HepG2 (cell line): ENCODE measurements around the gene CIART. TPM values are rescaled to one million over a fixed set of nuclear protein-coding genes. Genes with fewer than 3 reads are reported as not detected.

Source experiments
- ATF1 ChIP-seq: IDR thresholded peaks from 2 replicates; pipeline ENCODE4 v1.6.1; 2016; ENCODE audit warnings: mild to moderate bottlenecking, control low read depth
- ELF1 ChIP-seq: sonication (generic); formaldehyde crosslinking; IDR thresholded peaks from 2 replicates; pipeline ENCODE4 v1.4.0; 2020; ENCODE audit warnings: missing genetic modification reagents
- FLYWCH1 ChIP-seq: sonication (generic); formaldehyde crosslinking; IDR thresholded peaks from 2 replicates; pipeline ENCODE4 v1.8.1; 2023; ENCODE audit warnings: mild to moderate bottlenecking, missing genetic modification reagents
- NFAT5 ChIP-seq: sonication (generic); formaldehyde crosslinking; IDR thresholded peaks from 2 replicates; pipeline ENCODE4 v1.4.0; 2020; ENCODE audit warnings: missing genetic modification reagents
- PAX8 ChIP-seq: sonication (generic); formaldehyde crosslinking; IDR thresholded peaks from 2 replicates; pipeline ENCODE4 v1.8.0; 2022; ENCODE audit warnings: mild to moderate bottlenecking, missing genetic modification reagents, borderline replicate concordance
- STAT6 ChIP-seq: sonication (generic); formaldehyde crosslinking; IDR thresholded peaks from 2 replicates; pipeline ENCODE4 v1.4.0; 2020; ENCODE audit warnings: missing genetic modification reagents, mild to moderate bottlenecking, borderline replicate concordance
- ZFP62 ChIP-seq: sonication (generic); formaldehyde crosslinking; IDR thresholded peaks from 2 replicates; pipeline ENCODE4 v1.4.0; 2020; ENCODE audit warnings: missing genetic modification reagents
- ZKSCAN5 ChIP-seq: sonication (generic); formaldehyde crosslinking; IDR thresholded peaks from 2 replicates; pipeline ENCODE4 v1.5.1; 2020; ENCODE audit warnings: mild to moderate bottlenecking, missing genetic modification reagents
- ZNF292 ChIP-seq: sonication (generic); formaldehyde crosslinking; IDR thresholded peaks from 2 replicates; pipeline ENCODE4 v1.8.1; 2022; ENCODE audit warnings: mild to moderate bottlenecking, low read depth, missing genetic modification reagents, borderline replicate concordance
- ZNF296 ChIP-seq: sonication (generic); formaldehyde crosslinking; conservative IDR thresholded peaks from 2 replicates; pipeline ENCODE4 v1.5.0; 2020; ENCODE audit warnings: mild to moderate bottlenecking, missing genetic modification reagents
- ZNF329 ChIP-seq: sonication (generic); formaldehyde crosslinking; IDR thresholded peaks from 2 replicates; pipeline ENCODE4 v1.9.0; 2021; ENCODE audit warnings: low read depth, mild to moderate bottlenecking, missing genetic modification reagents
- ZSCAN12 ChIP-seq: sonication (generic); formaldehyde crosslinking; IDR thresholded peaks from 2 replicates; pipeline ENCODE4 v1.9.0; 2021; ENCODE audit warnings: mild to moderate bottlenecking, missing genetic modification reagents
- ZSCAN30 ChIP-seq: sonication (generic); formaldehyde crosslinking; IDR thresholded peaks from 2 replicates; pipeline ENCODE4 v1.5.0; 2020; ENCODE audit warnings: mild to moderate bottlenecking, missing genetic modification reagents
- ZSCAN5A ChIP-seq: sonication (generic); formaldehyde crosslinking; IDR thresholded peaks from 2 replicates; pipeline ENCODE4 v1.8.0; 2022; ENCODE audit warnings: mild to moderate bottlenecking, missing genetic modification reagents, borderline replicate concordance
- ZXDC ChIP-seq: sonication (generic); formaldehyde crosslinking; IDR thresholded peaks from 2 replicates; pipeline ENCODE4 v1.5.0; 2020; ENCODE audit warnings: mild to moderate bottlenecking, missing genetic modification reagents
- polyA plus RNA-seq, 8 experiments: library from polyadenylated mRNA; depleted of rRNA in 3 of 8; stranded (reverse) in 7 of 8; unstranded in 1 of 8; fragments of >200 nt; fragmentation: Illumina TruSeq in 4 of 8; extraction: Trizol in 4 of 8; gene quantifications; 2 replicates each; pipeline versions ENCODE4 v1.2.1 to v1.2.3, GENCODE V29; 2011 to 2016; ENCODE audit warnings: low read depth in 4 of 8, missing spikeins in 1 of 8, mixed read lengths in 1 of 8; ENCODE audit not compliant: insufficient read depth in 1 of 8
- total RNA-seq, 5 experiments: library from RNA; depleted of rRNA; stranded (reverse); fragments of >200 nt; fragmentation: Illumina TruSeq; extraction: Trizol; gene quantifications; 2 replicates each; pipeline ENCODE4 v1.2.3, GENCODE V29; 2016; ENCODE audit warnings: low read depth in 1 of 5

CIART gene
- total and polyA plus RNA-seq, 2 of the 13 experiments (the other 11 are each of a cell fraction or from before 2014, with no cell fraction given): 0.58 TPM; not detected in 1

- TF ChIP-seq ZSCAN5A (CRISPR knock-in tag) (0 out of 2 replicates have a peak, but pooled peaks have one; percentile 18), ZSCAN12 (CRISPR knock-in tag) (no peak), ATF1 (CRISPR knock-in tag) (peak; percentile 96), ZSCAN30 (0 out of 2 replicates have a peak, but pooled peaks have one; percentile 45), ZNF329 (CRISPR knock-in tag) (peak; percentile 81; the same call in 1 of the 2 replicates), ZXDC (CRISPR knock-in tag) (no peak), ZFP62 (no peak), ZNF292 (CRISPR knock-in tag) (0 out of 2 replicates have a peak, but pooled peaks have one; percentile 38), PAX8 (CRISPR knock-in tag) (peak; percentile 76; the same call in 1 of the 2 replicates), ZKSCAN5 (CRISPR knock-in tag) (no peak), STAT6 (CRISPR knock-in tag) (peak; percentile 66; the same call in 1 of the 2 replicates), ZNF296 (no peak), FLYWCH1 (no peak), NFAT5 (CRISPR knock-in tag) (peak; percentile 45; the same call in 1 of the 2 replicates), ELF1 (CRISPR knock-in tag) (no peak)
Observed at GRCh38 chr1:150235852-150236613, 46.3 kb upstream of the CIART start, which contains the start of gene ANP32E (continued).
